ENCODE results near the gene SEC24B.

Gene SEC24B

DNA sequence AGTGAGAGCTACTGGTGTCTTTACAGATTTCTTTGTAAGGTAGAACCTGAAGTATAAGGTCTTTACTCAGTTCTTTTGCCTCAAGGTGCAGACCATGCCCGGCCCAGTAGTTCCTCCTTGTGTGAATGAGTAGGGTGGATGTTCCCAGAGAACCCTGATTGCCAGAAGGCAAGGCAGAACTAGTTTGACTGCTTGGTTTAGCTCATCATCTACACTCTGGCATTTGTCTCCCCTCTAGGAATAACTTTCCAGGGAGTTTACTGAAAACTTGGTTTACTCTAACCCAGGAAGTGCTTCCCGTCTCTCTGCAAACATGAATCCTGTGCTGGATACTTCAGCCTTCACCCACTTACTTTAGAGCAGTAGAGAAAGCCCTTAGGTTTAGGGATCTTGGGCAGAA lies 155.5 kb downstream of the SEC24B start:
- DNase-seq, result no peak

DNA sequence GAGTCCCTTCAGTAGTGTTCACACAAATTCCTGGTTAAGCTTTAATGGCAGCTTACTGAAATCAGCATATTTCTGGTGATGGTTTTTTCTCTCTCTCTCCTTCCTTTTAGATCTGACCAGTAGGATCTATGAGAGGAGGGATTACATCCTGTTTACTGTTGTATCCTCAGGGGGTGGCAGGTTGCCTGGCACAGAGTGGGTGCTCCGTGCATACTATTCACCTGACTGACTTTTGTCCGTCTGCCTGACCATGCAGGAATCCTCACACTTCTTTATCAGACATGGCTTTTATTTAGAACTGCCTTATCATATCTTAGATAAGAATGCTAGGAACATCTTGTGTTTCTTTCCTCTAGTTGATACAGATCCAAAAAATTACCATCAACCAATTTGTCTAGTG lies 156.0 kb downstream of the SEC24B start:
- no peak for DNase-seq
